ENCODE data around the gene CHRDL1.

GRCh38 chrX:110678591-110678990, 117.0 kb downstream of the CHRDL1 start:
- TF ChIP-seq RARB (CRISPR knock-in tag; IDR thresholded peaks at IDR 0.05): no peak
- TF ChIP-seq PATZ1 (CRISPR knock-in tag; IDR thresholded peaks at IDR 0.05; ENCODE audit: borderline replicate concordance): no peak
- TF ChIP-seq ZC3H10 (CRISPR knock-in tag; IDR thresholded peaks at IDR 0.05): no peak
- no peak for TF ChIP-seq OSR1 (CRISPR knock-in tag; IDR thresholded peaks at IDR 0.05)
- TF ChIP-seq ZNF70 (CRISPR knock-in tag; IDR thresholded peaks at IDR 0.05): no peak
- TF ChIP-seq TOX (CRISPR knock-in tag; IDR thresholded peaks at IDR 0.05; ENCODE audit: borderline replicate concordance): no peak
- TF ChIP-seq TCF4 (CRISPR knock-in tag; IDR thresholded peaks at IDR 0.05; ENCODE audit: borderline replicate concordance): no peak
